Thyroid gland (tissue), 4 donors: Measurements from ENCODE around the gene TSPAN5. TPM values are rescaled to one million over a fixed set of nuclear protein-coding genes. Genes with fewer than 3 reads are reported as not detected.

Experiments used
- DNase-seq, 2 donors: peaks; one replicate each; pipeline ENCODE4 v3.0.0-alpha.2; 2019
- H3K27ac ChIP-seq, 3 donors: fragments of 200-600 bp; sonication (generic); 1 replicate in 2 of 3; 2 replicates in 1 of 3; pipeline ENCODE4 v1.5.1; 2016 to 2019; ENCODE audit warnings: mild to moderate bottlenecking in 1 of 3, moderate library complexity in 1 of 3
- H3K27me3 ChIP-seq: fragments of 200-600 bp; sonication (generic); one replicate; pipeline ENCODE4 v1.5.1; 2019
- H3K36me3 ChIP-seq, 2 donors: fragments of 200-600 bp; sonication (generic); one replicate each; pipeline ENCODE4 v1.5.1; 2016 to 2019
- H3K4me1 ChIP-seq, 2 donors: fragments of 200-600 bp; sonication (generic); one replicate each; pipeline ENCODE4 v1.5.1; 2017 to 2019
- H3K4me3 ChIP-seq, 3 donors: fragments of 200-600 bp; sonication (generic); replicated peaks in 1 of 3; 1 replicate in 2 of 3; 2 replicates in 1 of 3; pipeline ENCODE4 v1.5.1; 2016; ENCODE audit warnings: mild to moderate bottlenecking in 1 of 3
- H3K9me3 ChIP-seq: fragments of 200-600 bp; sonication (generic); one replicate; pipeline ENCODE4 v1.5.1; 2017
- POLR2A ChIP-seq, 2 donors: fragments of 450-650 bp; IDR thresholded peaks; one replicate each; pipeline ENCODE4 v1.6.1; 2017; ENCODE audit warnings: antibody characterized with exemption in 2 of 2, mild to moderate bottlenecking in 2 of 2, moderate library complexity in 1 of 2
- WGBS, 2 donors: methylation state at CpG; one replicate each; pipeline ENCODE4 v1.1.5; 2017; 5-methylcytosine and 5-hydroxymethylcytosine counted together
- intact Hi-C: fragments of 100-400 bp; cut with DNase I; formaldehyde crosslinking; loops from one replicate; pipeline ENCODE4 v1.15.1; 2023
- total RNA-seq, 4 donors: library from RNA; depleted of rRNA; stranded (reverse); fragments of >200 nt; gene quantifications; one replicate each; pipeline ENCODE4 v1.2.3, GENCODE V29; 2016
- TF ChIP-seq, protein P1 (sequence below), 6 experiments: fragments of 200-600 bp in 3 of 6; fragments of 450-650 bp in 3 of 6; sonication (generic) in 3 of 6; IDR thresholded peaks; one replicate each; pipeline ENCODE4 v1.5.1; 2016 to 2019; ENCODE audit warnings: antibody characterized with exemption in 6 of 6, mild to moderate bottlenecking in 2 of 6, inconsistent platforms in 1 of 6, moderate library complexity in 1 of 6

TSPAN5 gene
- total RNA-seq, 4 donors from 2014 or later = 26.4 to 48.0 (median 29.1) TPM

DNA sequence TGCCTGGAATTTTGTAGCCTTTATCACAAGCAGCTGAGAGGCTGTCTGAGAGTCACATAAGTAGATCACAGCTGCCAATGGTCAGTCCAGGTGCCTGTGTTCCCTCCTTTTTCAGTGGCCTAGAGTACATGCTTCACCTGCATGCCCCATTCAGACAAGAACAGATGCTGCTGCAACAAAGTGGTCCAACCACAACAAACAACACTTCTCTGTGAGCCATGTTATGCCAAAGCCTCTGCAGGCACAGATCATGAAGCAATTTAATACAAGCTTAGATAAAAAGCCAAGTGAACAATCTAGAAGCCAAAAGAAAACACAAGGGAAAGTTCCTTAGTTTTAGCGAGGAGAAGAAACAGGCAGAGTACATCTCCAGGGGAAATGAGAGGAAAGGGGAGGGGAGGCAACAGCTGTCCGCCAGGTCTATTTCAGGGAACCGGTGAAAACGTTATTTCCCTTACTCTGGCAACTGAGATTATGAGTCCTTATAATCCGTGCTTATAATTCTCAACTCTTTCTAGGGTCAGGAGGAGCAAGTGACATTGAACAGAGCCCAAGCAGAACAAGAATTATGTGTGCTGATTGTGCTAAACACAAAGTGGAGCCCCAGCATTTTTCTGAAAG, 92.6 kb downstream of the TSPAN5 start:
- H3K9me3 ChIP-seq = no peaks in the 10 kb centered on the region
- intact Hi-C loops = no loop called here
- H3K27ac ChIP-seq = peak overlapping the region in 2 of 3 donors; percentile 13 to 55
- H3K36me3 ChIP-seq = no peaks in the 10 kb centered on the region
- DNase-seq = peak; percentile 15 to 52
- H3K4me3 ChIP-seq = no peak overlapping the region
- no peak for TF ChIP-seq POLR2A (IDR thresholded peaks at IDR 0.05)
- TF ChIP-seq, protein P1, sequence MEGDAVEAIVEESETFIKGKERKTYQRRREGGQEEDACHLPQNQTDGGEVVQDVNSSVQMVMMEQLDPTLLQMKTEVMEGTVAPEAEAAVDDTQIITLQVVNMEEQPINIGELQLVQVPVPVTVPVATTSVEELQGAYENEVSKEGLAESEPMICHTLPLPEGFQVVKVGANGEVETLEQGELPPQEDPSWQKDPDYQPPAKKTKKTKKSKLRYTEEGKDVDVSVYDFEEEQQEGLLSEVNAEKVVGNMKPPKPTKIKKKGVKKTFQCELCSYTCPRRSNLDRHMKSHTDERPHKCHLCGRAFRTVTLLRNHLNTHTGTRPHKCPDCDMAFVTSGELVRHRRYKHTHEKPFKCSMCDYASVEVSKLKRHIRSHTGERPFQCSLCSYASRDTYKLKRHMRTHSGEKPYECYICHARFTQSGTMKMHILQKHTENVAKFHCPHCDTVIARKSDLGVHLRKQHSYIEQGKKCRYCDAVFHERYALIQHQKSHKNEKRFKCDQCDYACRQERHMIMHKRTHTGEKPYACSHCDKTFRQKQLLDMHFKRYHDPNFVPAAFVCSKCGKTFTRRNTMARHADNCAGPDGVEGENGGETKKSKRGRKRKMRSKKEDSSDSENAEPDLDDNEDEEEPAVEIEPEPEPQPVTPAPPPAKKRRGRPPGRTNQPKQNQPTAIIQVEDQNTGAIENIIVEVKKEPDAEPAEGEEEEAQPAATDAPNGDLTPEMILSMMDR (IDR thresholded peaks at IDR 0.05) = no peak
- peaks cover 4 to 5% of the 10 kb centered on the region in 2 donors for H3K4me1 ChIP-seq
- 47 to 51% methylated on average over 5 of the region's 5 CpGs for WGBS, 2 donors
- no peaks in the 10 kb centered on the region for H3K27me3 ChIP-seq

DNA sequence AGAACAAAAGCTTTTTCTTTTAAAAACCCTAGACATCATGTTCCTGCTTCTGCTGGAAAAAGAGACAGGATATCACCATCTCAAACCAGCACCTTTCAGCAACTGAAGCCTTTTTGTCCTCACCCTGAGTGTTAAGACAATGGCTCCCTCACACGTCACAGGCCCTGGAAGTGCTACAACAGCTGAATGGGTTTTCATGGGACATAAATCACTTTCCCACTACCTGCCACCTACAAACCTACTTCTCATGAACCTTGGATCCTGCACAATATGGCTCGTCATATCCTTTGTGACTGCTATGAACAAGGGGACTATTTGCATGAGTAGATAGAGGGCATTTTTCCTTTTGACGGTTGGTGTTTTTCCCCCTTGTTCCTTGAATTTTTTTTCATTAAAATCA, 93.6 kb downstream of the TSPAN5 start:
- H3K4me1 ChIP-seq = peaks cover 8% of the 10 kb centered on the region in 2 donors

DNA sequence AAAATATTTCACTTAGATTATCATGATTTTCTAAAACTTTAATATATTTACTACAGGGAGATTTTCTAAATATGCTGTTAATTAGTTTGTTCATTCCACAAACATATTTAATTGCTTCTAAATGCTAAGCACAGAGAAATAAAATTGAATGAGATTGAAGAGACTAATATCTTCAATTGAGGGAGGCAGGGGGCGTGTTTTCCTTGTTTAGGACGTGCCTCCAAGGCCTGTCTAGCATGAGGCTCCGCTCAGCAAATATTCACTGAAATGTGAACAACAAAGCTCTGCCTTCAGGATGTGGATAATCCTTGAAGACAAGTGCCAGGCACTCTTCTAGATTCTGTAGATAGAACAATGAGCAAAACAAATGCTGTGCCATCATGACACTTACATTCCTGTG, 98.1 kb downstream of the TSPAN5 start:
- Histone ChIP-seq H3K4me1 (peaks cover 4 to 9% of the 10 kb centered on the region in 2 donors), H3K36me3 (no peaks in the 10 kb centered on the region), H3K27me3 (no peaks in the 10 kb centered on the region), H3K9me3 (no peaks in the 10 kb centered on the region), H3K4me3 (no peak overlapping the region), H3K27ac (no peak overlapping the region)
- intact Hi-C loops = no loop called here
- TF ChIP-seq, protein P1 (IDR thresholded peaks at IDR 0.05) = no peak
- TF ChIP-seq POLR2A (IDR thresholded peaks at IDR 0.05) = no peak
- no peak for DNase-seq
- WGBS, 2 donors = 88 to 89% methylated on average over 3 of the region's 3 CpGs

More for the DNA sequence above, 93.6 kb downstream of the TSPAN5 start:
- H3K36me3 ChIP-seq = no peaks in the 10 kb centered on the region
- TF ChIP-seq, protein P1 (IDR thresholded peaks at IDR 0.05) = no peak
- TF ChIP-seq POLR2A (IDR thresholded peaks at IDR 0.05) = no peak
- H3K9me3 ChIP-seq = no peaks in the 10 kb centered on the region
- H3K27ac ChIP-seq = no peak overlapping the region
- intact Hi-C loops = no loop called here
- DNase-seq = no peak
- no peaks in the 10 kb centered on the region for H3K27me3 ChIP-seq
- WGBS, 2 donors = 93 to 94% methylated on average over 3 of the region's 3 CpGs
- no peak overlapping the region for H3K4me3 ChIP-seq

DNA sequence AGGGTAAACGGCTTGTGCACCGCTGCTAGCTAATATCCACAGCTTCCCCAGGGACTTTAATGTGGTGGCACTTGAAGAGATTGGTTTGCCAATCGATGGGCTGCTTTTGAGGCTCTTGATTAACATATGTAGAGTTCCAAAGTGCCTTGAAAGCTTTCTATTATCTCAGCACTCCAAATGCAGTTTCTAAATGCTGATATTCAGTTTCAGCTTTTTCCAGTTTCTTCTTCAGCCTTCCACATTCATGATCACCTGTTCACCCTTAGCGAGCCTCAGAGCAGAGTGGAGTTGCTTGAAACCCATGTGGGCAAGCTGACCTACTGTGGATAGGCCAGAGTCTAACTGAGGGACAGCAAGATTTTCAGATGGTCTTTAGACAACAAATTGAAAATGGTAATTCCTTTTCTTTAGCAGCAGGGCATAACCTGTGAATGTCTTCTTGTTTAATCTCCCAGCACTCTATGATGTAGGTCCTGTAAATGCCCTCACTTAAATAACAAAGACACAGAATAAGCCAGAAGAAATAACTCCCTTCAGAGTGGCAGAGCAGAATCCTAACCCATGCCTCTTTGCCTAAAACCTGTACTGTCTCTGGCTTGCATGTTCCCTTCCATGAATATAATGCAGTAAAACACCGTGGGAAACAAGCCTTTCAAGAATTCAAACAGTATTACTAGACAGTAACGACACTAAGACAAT, 99.8 kb downstream of the TSPAN5 start:
- intact Hi-C loops = no loop called here
- H3K4me1 ChIP-seq = peaks cover 4 to 9% of the 10 kb centered on the region in 2 donors
- H3K27me3 ChIP-seq = no peaks in the 10 kb centered on the region
- H3K36me3 ChIP-seq = no peaks in the 10 kb centered on the region
- no peak overlapping the region for H3K27ac ChIP-seq
- no peak for DNase-seq
- no peak overlapping the region for H3K4me3 ChIP-seq
- no peak for TF ChIP-seq POLR2A (IDR thresholded peaks at IDR 0.05)
- TF ChIP-seq, protein P1 (IDR thresholded peaks at IDR 0.05) = no peak
- 74 to 80% methylated on average over 6 of the region's 6 CpGs for WGBS, 2 donors
- H3K9me3 ChIP-seq = no peaks in the 10 kb centered on the region
